Measurements from ENCODE around the gene ZNF445. TPM values are rescaled to one million over a fixed set of nuclear protein-coding genes. Genes with fewer than 3 reads are reported as not detected.

The ZNF445 gene
- total RNA-seq, 1 experiment from 2014 or later, result 15.9 TPM

DNA sequence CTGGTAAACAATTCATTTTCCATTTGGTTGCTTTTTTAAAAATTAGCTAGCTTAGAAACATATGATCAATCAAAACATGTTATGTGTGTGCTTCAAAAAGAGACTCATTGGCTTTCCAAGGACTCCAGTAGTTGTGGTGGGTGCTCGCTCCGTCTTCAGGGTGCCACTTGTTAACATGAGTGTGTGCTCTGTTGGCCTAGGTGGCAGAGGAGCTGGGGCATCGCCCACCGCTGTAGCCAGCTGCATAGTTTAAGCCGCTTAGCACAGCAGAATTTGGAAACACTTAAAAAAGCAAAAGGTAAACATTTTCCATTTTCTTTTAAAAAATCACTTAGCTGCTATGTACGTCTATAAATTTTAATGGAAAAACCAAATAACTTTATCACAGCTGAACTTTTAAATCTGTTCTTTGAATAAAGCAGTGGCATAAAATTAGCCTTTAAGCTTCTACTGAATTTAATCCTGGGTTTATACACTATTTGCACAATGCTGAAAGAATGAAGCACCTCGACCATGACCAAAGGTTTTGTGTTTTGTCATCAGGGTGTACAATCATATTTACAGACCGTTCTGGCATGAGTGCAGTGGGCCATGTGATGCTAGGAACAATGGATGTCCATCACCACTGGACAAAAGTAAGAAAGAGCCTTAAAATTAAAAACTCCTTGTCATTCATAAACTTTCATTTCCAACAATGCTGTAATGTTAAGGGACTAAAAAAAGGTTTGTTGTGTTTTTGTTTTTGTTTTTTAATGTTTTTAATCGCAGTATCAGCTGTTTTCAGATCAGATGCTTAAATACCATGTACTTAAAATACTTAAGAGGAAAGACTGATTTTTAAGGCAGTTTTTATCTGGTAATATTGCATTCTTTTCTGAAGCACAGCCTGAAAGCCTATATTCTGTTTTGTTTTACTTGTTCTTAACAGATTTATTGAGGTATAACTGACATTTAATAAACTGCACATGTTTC lies 81.0 kb downstream of the ZNF445 start:
- ChIA-PET CTCF (no interaction called here), POLR2A (ENCODE audit: unreplicated experiment) (no interaction called here)
- no peak overlapping the region for H3K4me2 ChIP-seq
- H3K9me3 ChIP-seq (ENCODE audit: insufficient read depth, low read depth), result no peaks in the 10 kb centered on the region
- intact Hi-C loops (cut with micrococcal nuclease; ENCODE audit: unreplicated experiment), result no loop called here
- no peak for DNase-seq
- H3K27me3 ChIP-seq (ENCODE audit: insufficient read depth, low read depth), result no peaks in the 10 kb centered on the region
- H3K36me3 ChIP-seq (ENCODE audit: low read depth), result no peaks in the 10 kb centered on the region
- H3K4me1 ChIP-seq (replicated peaks; ENCODE audit: insufficient read depth), result no peaks in the 10 kb centered on the region
- H3K27ac ChIP-seq, result no peak overlapping the region
- no peak overlapping the region for H2AFZ ChIP-seq
- H4K20me1 ChIP-seq (ENCODE audit: insufficient read depth), result no peaks in the 10 kb centered on the region
- no peaks in the 10 kb centered on the region for H3K9me2 ChIP-seq (ENCODE audit: insufficient read depth)
- H3K79me2 ChIP-seq (ENCODE audit: low read depth), result no peaks in the 10 kb centered on the region
- no peak for TF ChIP-seq EZH2 (IDR thresholded peaks at IDR 0.05; ENCODE audit: low read depth)
- no peak for TF ChIP-seq CTCF (conservative IDR thresholded peaks at IDR 0.05)
- H3F3A ChIP-seq (ENCODE audit: insufficient read depth, low read depth), result no peaks in the 10 kb centered on the region
- BruUV-seq (replicated peaks), result no TSS peak
- no peak overlapping the region for H3K4me3 ChIP-seq

DNA sequence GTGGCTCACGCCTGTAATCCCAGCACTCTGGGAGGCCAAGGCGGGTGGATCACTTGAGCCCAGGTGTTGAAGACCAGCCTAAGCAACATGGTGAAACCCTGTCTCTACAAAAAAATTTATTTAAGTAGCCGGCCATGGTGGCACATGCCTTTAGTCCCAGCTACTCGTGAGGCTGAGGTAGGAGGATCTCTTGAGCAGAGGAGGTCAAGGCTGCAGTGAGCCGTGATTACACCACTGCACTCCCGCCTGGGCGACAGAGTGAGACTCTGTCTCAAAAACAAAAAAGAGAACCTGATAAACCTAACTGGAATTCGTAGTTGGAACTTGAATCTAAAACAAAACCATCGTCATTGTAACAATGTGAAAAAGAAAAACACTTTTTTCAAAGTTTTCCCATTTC lies 81.8 kb downstream of the ZNF445 start:
- CTCF ChIA-PET, result no interaction called here

DNA sequence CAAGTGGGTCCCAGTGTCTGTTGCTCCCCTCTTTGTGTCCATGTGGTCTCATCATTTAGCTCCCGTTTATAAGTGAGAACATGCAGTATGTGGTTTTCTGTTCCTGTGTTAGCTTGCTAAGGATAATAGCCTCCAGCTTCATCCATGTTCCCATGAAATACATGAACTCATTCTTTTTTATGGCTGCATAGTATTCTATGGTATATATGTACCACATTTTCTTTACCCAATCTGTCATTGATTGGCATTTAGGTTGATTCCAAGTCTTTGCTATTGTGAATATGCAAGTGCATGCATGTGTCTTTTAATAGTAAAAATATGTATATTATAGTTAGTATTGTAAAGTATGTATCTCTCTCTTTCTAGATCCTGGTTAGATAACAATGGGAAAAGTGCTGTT lies 85.0 kb downstream of the ZNF445 start:
- Histone ChIP-seq H3K79me2 (ENCODE audit: low read depth) (no peaks in the 10 kb centered on the region), H3K36me3 (ENCODE audit: low read depth) (no peaks in the 10 kb centered on the region), H3K4me3 (no peak overlapping the region), H3K4me2 (no peak overlapping the region), H4K20me1 (ENCODE audit: insufficient read depth) (no peaks in the 10 kb centered on the region), H3K9me2 (ENCODE audit: insufficient read depth) (no peaks in the 10 kb centered on the region), H3K27me3 (ENCODE audit: insufficient read depth, low read depth) (no peaks in the 10 kb centered on the region), H3K9me3 (ENCODE audit: insufficient read depth, low read depth) (no peaks in the 10 kb centered on the region), H3F3A (ENCODE audit: insufficient read depth, low read depth) (no peaks in the 10 kb centered on the region), H2AFZ (no peak overlapping the region), H3K4me1 (replicated peaks; ENCODE audit: insufficient read depth) (no peaks in the 10 kb centered on the region), H3K27ac (no peak overlapping the region)
- intact Hi-C loops (cut with micrococcal nuclease; ENCODE audit: unreplicated experiment), result no loop called here
- TF ChIP-seq EZH2 (IDR thresholded peaks at IDR 0.05; ENCODE audit: low read depth), result no peak
- no peak for TF ChIP-seq CTCF (conservative IDR thresholded peaks at IDR 0.05)
- POLR2A ChIA-PET (ENCODE audit: unreplicated experiment), result no interaction called here
- BruUV-seq (replicated peaks), result no TSS peak
- no peak for DNase-seq
- CTCF ChIA-PET, result no interaction called here

More for the DNA sequence above, 81.8 kb downstream of the ZNF445 start:
- intact Hi-C loops (cut with micrococcal nuclease; ENCODE audit: unreplicated experiment), result no loop called here
- Histone ChIP-seq H3K4me3 (no peak overlapping the region), H3K36me3 (ENCODE audit: low read depth) (no peaks in the 10 kb centered on the region), H3K4me1 (replicated peaks; ENCODE audit: insufficient read depth) (no peaks in the 10 kb centered on the region), H4K20me1 (ENCODE audit: insufficient read depth) (no peaks in the 10 kb centered on the region), H3K79me2 (ENCODE audit: low read depth) (no peaks in the 10 kb centered on the region), H3K4me2 (no peak overlapping the region), H3K9me3 (ENCODE audit: insufficient read depth, low read depth) (no peaks in the 10 kb centered on the region), H3K27ac (no peak overlapping the region), H2AFZ (no peak overlapping the region), H3F3A (ENCODE audit: insufficient read depth, low read depth) (no peaks in the 10 kb centered on the region), H3K27me3 (ENCODE audit: insufficient read depth, low read depth) (no peaks in the 10 kb centered on the region), H3K9me2 (ENCODE audit: insufficient read depth) (no peaks in the 10 kb centered on the region)
- DNase-seq, result no peak
- no peak for TF ChIP-seq CTCF (conservative IDR thresholded peaks at IDR 0.05)
- TF ChIP-seq EZH2 (IDR thresholded peaks at IDR 0.05; ENCODE audit: low read depth), result no peak
- no TSS peak for BruUV-seq (replicated peaks)
- POLR2A ChIA-PET (ENCODE audit: unreplicated experiment), result no interaction called here

All from PC-9 (cell line).